Endothelial cell of umbilical vein (primary cell): ENCODE results near the gene IL17REL. TPM values are rescaled to one million over a fixed set of nuclear protein-coding genes. Genes with fewer than 3 reads are reported as not detected.

ENCODE experiments used
- BruUV-seq: library from RNA; stranded (reverse); fragments of 400-500 nt; replicated peaks from 2 replicates; lab custom pipeline; 2021; lab: Mats Ljungman, UMichigan
- CTCF ChIA-PET: fragments of 300-600, 350-600 bp; sonication (Branson Sonifier 250); formaldehyde crosslinking; loops from one replicate; lab custom pipeline; 2021; ENCODE audit warnings: antibody characterized with exemption, inconsistent platforms; lab: Charles Lee
- POLR2A ChIA-PET: fragments of 300-600, 350-600 bp; sonication (Branson Sonifier 250); formaldehyde crosslinking; loops from one replicate; lab custom pipeline; 2021; ENCODE audit warnings: antibody characterized with exemption, inconsistent platforms; lab: Charles Lee
- DNase-seq: peaks from one replicate; pipeline ENCODE4 v3.0.0-alpha.2; 2011; ENCODE audit warnings: low read depth, low spot score
- FAIRE-seq: peaks from 2 replicates; lab custom pipeline; 2011; peaks lifted over from hg19 to GRCh38; lab: Jason Lieb, UNC
- H2AFZ ChIP-seq: 2 replicates; pipeline ENCODE4 v1.6.0; 2012; ENCODE audit warnings: low read depth, low read length, control low read depth, inconsistent platforms
- H3K27ac ChIP-seq: 2 replicates; pipeline ENCODE4 v1.5.1; 2011; ENCODE audit warnings: low read depth, mild to moderate bottlenecking, control low read depth, low read length, moderate library complexity; ENCODE audit not compliant: insufficient read depth
- H3K27me3 ChIP-seq, 2 experiments: 2 replicates each; pipeline versions ENCODE4 v1.6.0 to v1.6.1; 2011; ENCODE audit warnings: low read length in 2 of 2, mixed read lengths in 1 of 2; ENCODE audit not compliant: control insufficient read depth in 2 of 2, insufficient read depth in 2 of 2
- H3K36me3 ChIP-seq, 2 experiments: 2 replicates in 1 of 2; 3 replicates in 1 of 2; pipeline ENCODE4 v1.5.1; 2011; ENCODE audit warnings: low read length in 2 of 2, mild to moderate bottlenecking in 1 of 2, moderate library complexity in 1 of 2; ENCODE audit not compliant: control insufficient read depth in 2 of 2, insufficient read depth in 2 of 2; ENCODE audit errors: extremely low read depth in 1 of 2
- H3K4me1 ChIP-seq: 3 replicates; pipeline ENCODE4 v1.5.1; 2011; ENCODE audit warnings: mild to moderate bottlenecking, low read length; ENCODE audit not compliant: control insufficient read depth, insufficient read depth; ENCODE audit errors: extremely low read depth
- H3K4me2 ChIP-seq: 2 replicates; pipeline ENCODE4 v1.6.1; 2011; ENCODE audit warnings: low read length, control low read depth, mixed read lengths; ENCODE audit not compliant: insufficient read depth
- H3K4me3 ChIP-seq, 3 experiments: fragments of 200-600 bp in 1 of 3; sonication (generic), shearing (Covaris generic) in 1 of 3; replicated peaks in 1 of 3; 2 replicates each; pipeline ENCODE4 v1.5.1; 2011 to 2016; ENCODE audit warnings: control low read depth in 3 of 3, low read length in 3 of 3, mild to moderate bottlenecking in 2 of 3, inconsistent platforms in 1 of 3, low read depth in 1 of 3, moderate library complexity in 1 of 3; ENCODE audit not compliant: insufficient read depth in 1 of 3
- H3K79me2 ChIP-seq: 2 replicates; pipeline ENCODE4 v1.6.0; 2012; ENCODE audit warnings: low read length, inconsistent platforms; ENCODE audit not compliant: control insufficient read depth, insufficient read depth
- H3K9ac ChIP-seq: replicated peaks from 2 replicates; pipeline ENCODE3; 2011; ENCODE audit warnings: low read length, control low read depth; ENCODE audit not compliant: insufficient read depth; ENCODE audit errors: extremely low read depth
- H3K9me1 ChIP-seq: replicated peaks from 3 replicates; pipeline ENCODE4 v1.6.0; 2011; ENCODE audit warnings: mild to moderate bottlenecking, low read length; ENCODE audit not compliant: control insufficient read depth, insufficient read depth; ENCODE audit errors: extremely low read depth
- H3K9me3 ChIP-seq: replicated peaks from 2 replicates; pipeline ENCODE4 v1.5.1; 2012; ENCODE audit warnings: low read length, inconsistent platforms; ENCODE audit not compliant: control insufficient read depth, insufficient read depth
- H4K20me1 ChIP-seq: replicated peaks from 2 replicates; pipeline ENCODE3; 2011; ENCODE audit warnings: mild to moderate bottlenecking, low read length; ENCODE audit not compliant: control insufficient read depth, insufficient read depth; ENCODE audit errors: extremely low read depth
- CTCF ChIP-seq, 2 donors: IDR thresholded peaks; 1 replicate in 1 of 2; 2 replicates in 1 of 2; pipeline ENCODE4 v1.5.1; 2011; ENCODE audit warnings: low read length in 2 of 2, mild to moderate bottlenecking in 2 of 2, moderate library complexity in 2 of 2, control low read depth in 1 of 2, inconsistent platforms in 1 of 2, low read depth in 1 of 2; ENCODE audit not compliant: insufficient read depth in 1 of 2; ENCODE audit errors: extremely low read depth in 1 of 2
- EZH2 ChIP-seq: IDR thresholded peaks from 2 replicates; pipeline ENCODE4 v1.6.1; 2012; ENCODE audit warnings: borderline replicate concordance, low read depth, mild to moderate bottlenecking, moderate library complexity, low read length, inconsistent platforms; ENCODE audit not compliant: severe bottlenecking
- FOS ChIP-seq: IDR thresholded peaks from 2 replicates; pipeline ENCODE4 v1.6.1; 2011; ENCODE audit warnings: mild to moderate bottlenecking, low read length, moderate library complexity, borderline replicate concordance; ENCODE audit not compliant: insufficient read depth
- GATA2 ChIP-seq: IDR thresholded peaks from 2 replicates; pipeline ENCODE4 v1.7.0; 2011; ENCODE audit warnings: low read depth, mild to moderate bottlenecking, moderate library complexity, mixed read lengths, low read length; ENCODE audit not compliant: insufficient read length, insufficient read depth
- JUN ChIP-seq: IDR thresholded peaks from 2 replicates; pipeline ENCODE4 v1.6.1; 2011; ENCODE audit warnings: borderline replicate concordance, low read depth; ENCODE audit not compliant: insufficient read length, insufficient read depth
- MAX ChIP-seq: IDR thresholded peaks from 2 replicates; pipeline ENCODE4 v1.6.1; 2011; ENCODE audit not compliant: insufficient read depth, insufficient read length
- MYC ChIP-seq: IDR thresholded peaks from one replicate; pipeline ENCODE4 v1.6.1; 2011; ENCODE audit warnings: mild to moderate bottlenecking, low read depth, low read length
- POLR2A ChIP-seq: IDR thresholded peaks from 2 replicates; pipeline ENCODE4 v1.6.1; 2012; ENCODE audit warnings: low read depth, mild to moderate bottlenecking, control low read depth, low read length
- POLR2AphosphoS5 ChIP-seq: IDR thresholded peaks from 2 replicates; pipeline ENCODE4 v1.6.1; 2012; ENCODE audit warnings: low read depth, mild to moderate bottlenecking, control low read depth, low read length, moderate library complexity; ENCODE audit not compliant: insufficient read depth
- dilution Hi-C: fragments of 300-500 bp; cut with MboI; formaldehyde crosslinking; loops from one replicate; pipeline ENCODE4 v1.15.0; 2019; ENCODE audit warnings: low sequenced_read_pairs; ENCODE audit not compliant: extremely low pct_ligation_motif_present
- intact Hi-C: fragments of 100-400 bp; cut with micrococcal nuclease; formaldehyde crosslinking; loops from one replicate; pipeline ENCODE4 v1.10.0; 2022
- polyA plus RNA-seq, 4 experiments: library from polyadenylated mRNA; depleted of rRNA in 3 of 4; stranded (reverse) in 3 of 4; unstranded in 1 of 4; fragments of >200 nt; gene quantifications; 2 replicates each; pipeline versions ENCODE4 v1.2.1 to v1.2.3, GENCODE V29; 2011 to 2012; ENCODE audit warnings: missing spikeins in 1 of 4
- total RNA-seq: library from RNA; stranded (reverse); gene quantifications from 2 replicates; pipeline ENCODE4 v1.2.3, GENCODE V29; 2021

The IL17REL gene
- total and polyA plus RNA-seq, 2 donors (not counting 3 experiments of a cell fraction or from before 2014, with no cell fraction given), result 0.06 to 0.15 TPM

DNA sequence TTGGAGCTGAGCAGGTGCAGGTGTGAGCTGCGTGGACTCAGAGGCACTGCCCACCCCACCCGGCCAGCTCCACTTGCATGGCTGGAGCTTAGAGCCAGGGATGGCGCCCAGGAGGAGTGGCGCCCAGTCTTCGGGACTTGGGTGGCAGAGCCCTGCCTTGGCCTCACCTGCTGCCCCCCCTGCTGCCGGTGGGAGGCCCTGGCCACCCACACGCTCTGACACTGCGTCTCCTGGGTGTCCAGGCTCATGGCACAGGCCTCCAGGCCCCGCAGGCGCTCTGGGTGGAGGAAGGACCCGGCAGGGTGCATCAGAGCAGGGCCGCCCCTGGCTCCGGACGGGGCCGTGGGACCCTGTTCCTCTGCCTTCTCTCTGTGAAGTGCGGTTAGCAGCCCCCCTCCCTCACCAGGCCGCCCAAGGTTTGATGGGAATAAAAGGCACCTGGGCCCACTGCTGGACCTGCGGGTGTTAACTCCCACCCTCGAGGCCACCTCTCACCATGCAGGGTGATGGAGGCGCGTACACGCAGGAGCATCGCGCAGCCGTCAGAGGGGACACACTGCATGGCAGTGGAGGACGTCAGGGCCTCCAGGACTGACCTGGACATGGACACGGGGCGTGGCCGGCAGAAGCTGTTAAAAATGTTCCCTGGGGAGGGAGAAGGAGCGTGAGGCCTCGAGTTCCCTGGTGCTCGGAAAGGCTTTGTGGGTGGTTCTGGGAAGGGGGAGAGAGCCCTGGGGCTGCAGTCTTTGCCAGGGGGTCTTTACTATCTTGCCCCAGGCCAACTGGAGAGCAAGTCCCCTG is 11.8 kb downstream of the IL17REL start:
- POLR2A ChIA-PET, result no interaction called here

More for the DNA sequence above, 11.8 kb downstream of the IL17REL start:
- no peak for TF ChIP-seq POLR2AphosphoS5
- TF ChIP-seq JUN, result no peak
- no peak for TF ChIP-seq EZH2
- no peak for TF ChIP-seq FOS
- TF ChIP-seq GATA2, result no peak
- no peak for TF ChIP-seq CTCF (IDR thresholded peaks at IDR 0.05; ENCODE audit: extremely low read depth in 1 of 2, insufficient read depth in 1 of 2, low read depth in 1 of 2, low read length in 2 of 2)
- TF ChIP-seq MYC, result no peak
- no peak for TF ChIP-seq MAX
- TF ChIP-seq POLR2A, result no peak
- Histone ChIP-seq H4K20me1 (no peaks in the 10 kb centered on the region), H3K27ac (no peak overlapping the region), H3K4me1 (no peaks in the 10 kb centered on the region), H3K9me3 (no peaks in the 10 kb centered on the region), H3K4me3 (no peak overlapping the region), H3K27me3 (peaks cover 0 to 2% of the 10 kb centered on the region in 2 experiments), H3K79me2 (no peaks in the 10 kb centered on the region), H3K4me2 (no peak overlapping the region), H3K9me1 (no peaks in the 10 kb centered on the region), H3K9ac (no peak overlapping the region), H2AFZ (no peak overlapping the region), H3K36me3 (no peaks in the 10 kb centered on the region)
- no TSS peak for BruUV-seq
- DNase-seq (no peak), FAIRE-seq (no peak)
- intact Hi-C loops (no loop called here), dilution Hi-C loops (no loop called here)
- CTCF ChIA-PET, result interaction anchor here (0.6 to 1.5 kb wide), 3 partner anchors 13 to 208 kb away, joined by 3 read pairs; no protein-coding TSS in a partner anchor
